ENCODE measurements around the gene ATP2A3. TPM values are rescaled to one million over a fixed set of nuclear protein-coding genes. Genes with fewer than 3 reads are reported as not detected.

ATP2A3 gene
- polyA plus RNA-seq, 1 donor from 2014 or later, result not detected

DNA sequence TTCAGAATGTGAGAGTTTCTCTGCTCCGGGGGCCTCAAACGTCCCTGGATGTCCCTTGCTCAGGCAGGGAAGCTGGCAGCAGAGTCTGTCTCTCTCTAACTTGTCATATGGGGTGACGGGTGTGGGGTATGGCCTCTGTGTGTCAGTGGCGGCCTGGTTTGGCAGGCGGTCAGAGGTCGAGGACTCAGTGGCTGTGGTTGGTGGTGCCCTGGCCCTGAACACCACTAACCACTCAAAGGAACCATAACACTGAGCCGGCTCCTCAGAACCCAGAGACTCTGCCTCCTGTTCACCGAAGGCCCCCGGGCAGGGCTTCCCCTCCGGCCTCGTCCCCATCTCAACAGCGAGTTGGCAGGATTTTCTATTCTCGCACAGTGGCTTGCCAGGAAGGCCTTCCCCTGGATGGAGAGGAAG, 48.6 kb downstream of the ATP2A3 start:
- no peak overlapping the region for H3K4me3 ChIP-seq (ENCODE audit: low read length)

DNA sequence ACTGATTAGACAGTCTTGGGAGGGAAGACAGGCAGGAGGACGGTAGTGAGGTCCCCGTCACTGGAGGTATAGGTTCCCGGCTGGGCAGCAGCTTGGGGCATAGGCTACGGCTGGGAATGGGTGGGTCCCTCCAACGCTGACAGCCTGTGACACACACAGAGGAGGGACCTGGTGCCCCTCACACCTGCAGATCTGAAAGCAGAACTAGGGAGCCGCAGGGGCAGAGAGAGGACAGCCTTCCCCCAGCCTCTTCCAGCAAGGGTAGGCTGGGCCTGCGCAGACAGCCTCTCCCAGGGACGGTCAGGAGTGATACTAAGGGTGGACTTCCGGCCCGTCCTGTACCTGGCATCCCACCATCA, 49.9 kb downstream of the ATP2A3 start:
- Histone ChIP-seq H3K36me3 (ENCODE audit: insufficient read depth, low read length) (no peaks in the 10 kb centered on the region), H3K9me3 (ENCODE audit: low read length) (no peaks in the 10 kb centered on the region), H3K27ac (ENCODE audit: low read length) (no peak overlapping the region), H3F3A (ENCODE audit: insufficient read depth, low read length, poor library complexity, severe bottlenecking) (no peaks in the 10 kb centered on the region), H2AFZ (ENCODE audit: low read depth, low read length) (no peak overlapping the region), H4K20me1 (ENCODE audit: insufficient read depth) (no peaks in the 10 kb centered on the region), H3K4me2 (ENCODE audit: low read length) (no peak overlapping the region), H3K9me2 (ENCODE audit: insufficient read depth, low read length) (no peaks in the 10 kb centered on the region), H3K27me3 (ENCODE audit: insufficient read depth, low read depth, low read length) (no peaks in the 10 kb centered on the region), H3K4me3 (ENCODE audit: low read length) (no peak overlapping the region), H3K9ac (ENCODE audit: low read length) (no peak overlapping the region), H3K79me2 (replicated peaks; ENCODE audit: insufficient read depth, low read length) (no peaks in the 10 kb centered on the region)
- TF ChIP-seq, protein P1, sequence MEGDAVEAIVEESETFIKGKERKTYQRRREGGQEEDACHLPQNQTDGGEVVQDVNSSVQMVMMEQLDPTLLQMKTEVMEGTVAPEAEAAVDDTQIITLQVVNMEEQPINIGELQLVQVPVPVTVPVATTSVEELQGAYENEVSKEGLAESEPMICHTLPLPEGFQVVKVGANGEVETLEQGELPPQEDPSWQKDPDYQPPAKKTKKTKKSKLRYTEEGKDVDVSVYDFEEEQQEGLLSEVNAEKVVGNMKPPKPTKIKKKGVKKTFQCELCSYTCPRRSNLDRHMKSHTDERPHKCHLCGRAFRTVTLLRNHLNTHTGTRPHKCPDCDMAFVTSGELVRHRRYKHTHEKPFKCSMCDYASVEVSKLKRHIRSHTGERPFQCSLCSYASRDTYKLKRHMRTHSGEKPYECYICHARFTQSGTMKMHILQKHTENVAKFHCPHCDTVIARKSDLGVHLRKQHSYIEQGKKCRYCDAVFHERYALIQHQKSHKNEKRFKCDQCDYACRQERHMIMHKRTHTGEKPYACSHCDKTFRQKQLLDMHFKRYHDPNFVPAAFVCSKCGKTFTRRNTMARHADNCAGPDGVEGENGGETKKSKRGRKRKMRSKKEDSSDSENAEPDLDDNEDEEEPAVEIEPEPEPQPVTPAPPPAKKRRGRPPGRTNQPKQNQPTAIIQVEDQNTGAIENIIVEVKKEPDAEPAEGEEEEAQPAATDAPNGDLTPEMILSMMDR (IDR thresholded peaks at IDR 0.05; ENCODE audit: poor library complexity, severe bottlenecking), result no peak
- TF ChIP-seq EP300 (conservative IDR thresholded peaks at IDR 0.05; ENCODE audit: poor library complexity, severe bottlenecking) (no peak), SMC3 (conservative IDR thresholded peaks at IDR 0.05; ENCODE audit: poor library complexity) (no peak), TAF1 (IDR thresholded peaks at IDR 0.05; ENCODE audit: low read depth) (no peak), POLR2AphosphoS5 (IDR thresholded peaks at IDR 0.05) (no peak), MXI1 (conservative IDR thresholded peaks at IDR 0.05; ENCODE audit: poor library complexity, severe bottlenecking) (no peak), EZH2 (IDR thresholded peaks at IDR 0.05; ENCODE audit: borderline replicate concordance, insufficient read depth, low read length, poor library complexity, severe bottlenecking) (no peak), RAD21 (conservative IDR thresholded peaks at IDR 0.05) (no peak)
- TF ChIP-seq, protein P2, sequence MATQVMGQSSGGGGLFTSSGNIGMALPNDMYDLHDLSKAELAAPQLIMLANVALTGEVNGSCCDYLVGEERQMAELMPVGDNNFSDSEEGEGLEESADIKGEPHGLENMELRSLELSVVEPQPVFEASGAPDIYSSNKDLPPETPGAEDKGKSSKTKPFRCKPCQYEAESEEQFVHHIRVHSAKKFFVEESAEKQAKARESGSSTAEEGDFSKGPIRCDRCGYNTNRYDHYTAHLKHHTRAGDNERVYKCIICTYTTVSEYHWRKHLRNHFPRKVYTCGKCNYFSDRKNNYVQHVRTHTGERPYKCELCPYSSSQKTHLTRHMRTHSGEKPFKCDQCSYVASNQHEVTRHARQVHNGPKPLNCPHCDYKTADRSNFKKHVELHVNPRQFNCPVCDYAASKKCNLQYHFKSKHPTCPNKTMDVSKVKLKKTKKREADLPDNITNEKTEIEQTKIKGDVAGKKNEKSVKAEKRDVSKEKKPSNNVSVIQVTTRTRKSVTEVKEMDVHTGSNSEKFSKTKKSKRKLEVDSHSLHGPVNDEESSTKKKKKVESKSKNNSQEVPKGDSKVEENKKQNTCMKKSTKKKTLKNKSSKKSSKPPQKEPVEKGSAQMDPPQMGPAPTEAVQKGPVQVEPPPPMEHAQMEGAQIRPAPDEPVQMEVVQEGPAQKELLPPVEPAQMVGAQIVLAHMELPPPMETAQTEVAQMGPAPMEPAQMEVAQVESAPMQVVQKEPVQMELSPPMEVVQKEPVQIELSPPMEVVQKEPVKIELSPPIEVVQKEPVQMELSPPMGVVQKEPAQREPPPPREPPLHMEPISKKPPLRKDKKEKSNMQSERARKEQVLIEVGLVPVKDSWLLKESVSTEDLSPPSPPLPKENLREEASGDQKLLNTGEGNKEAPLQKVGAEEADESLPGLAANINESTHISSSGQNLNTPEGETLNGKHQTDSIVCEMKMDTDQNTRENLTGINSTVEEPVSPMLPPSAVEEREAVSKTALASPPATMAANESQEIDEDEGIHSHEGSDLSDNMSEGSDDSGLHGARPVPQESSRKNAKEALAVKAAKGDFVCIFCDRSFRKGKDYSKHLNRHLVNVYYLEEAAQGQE (IDR thresholded peaks at IDR 0.05; ENCODE audit: borderline replicate concordance), result no peak

More for the DNA sequence above, 48.6 kb downstream of the ATP2A3 start:
- no peak overlapping the region for H3K27ac ChIP-seq (ENCODE audit: low read length)
- H3K79me2 ChIP-seq (replicated peaks; ENCODE audit: insufficient read depth, low read length), result no peaks in the 10 kb centered on the region
- H3K27me3 ChIP-seq (ENCODE audit: insufficient read depth, low read depth, low read length), result no peaks in the 10 kb centered on the region
- H2AFZ ChIP-seq (ENCODE audit: low read depth, low read length), result no peak overlapping the region
- H3K9ac ChIP-seq (ENCODE audit: low read length), result no peak overlapping the region
- TF ChIP-seq POLR2AphosphoS5 (IDR thresholded peaks at IDR 0.05) (no peak), TAF1 (IDR thresholded peaks at IDR 0.05; ENCODE audit: low read depth) (no peak), SMC3 (conservative IDR thresholded peaks at IDR 0.05; ENCODE audit: poor library complexity) (no peak), RAD21 (conservative IDR thresholded peaks at IDR 0.05) (no peak), EP300 (conservative IDR thresholded peaks at IDR 0.05; ENCODE audit: poor library complexity, severe bottlenecking) (no peak), EZH2 (IDR thresholded peaks at IDR 0.05; ENCODE audit: borderline replicate concordance, insufficient read depth, low read length, poor library complexity, severe bottlenecking) (no peak), MXI1 (conservative IDR thresholded peaks at IDR 0.05; ENCODE audit: poor library complexity, severe bottlenecking) (no peak)
- TF ChIP-seq, protein P2 (IDR thresholded peaks at IDR 0.05; ENCODE audit: borderline replicate concordance), result no peak
- TF ChIP-seq, protein P1 (IDR thresholded peaks at IDR 0.05; ENCODE audit: poor library complexity, severe bottlenecking), result no peak
- H3K9me2 ChIP-seq (ENCODE audit: insufficient read depth, low read length), result no peaks in the 10 kb centered on the region
- no peaks in the 10 kb centered on the region for H3F3A ChIP-seq (ENCODE audit: insufficient read depth, low read length, poor library complexity, severe bottlenecking)
- H3K9me3 ChIP-seq (ENCODE audit: low read length), result no peaks in the 10 kb centered on the region
- H3K4me2 ChIP-seq (ENCODE audit: low read length), result no peak overlapping the region
- no peaks in the 10 kb centered on the region for H4K20me1 ChIP-seq (ENCODE audit: insufficient read depth)
- H3K36me3 ChIP-seq (ENCODE audit: insufficient read depth, low read length), result no peaks in the 10 kb centered on the region

Data from neural cell (in vitro differentiated cells).